Effector CD8-positive, alpha-beta T cell (primary cell): ENCODE data around the gene SLC35E3.

Experiments used
- DNase-seq: peaks from one replicate; lab custom pipeline; 2025; lab: John Stamatoyannopoulos, UW

The SLC35E3 gene

DNA sequence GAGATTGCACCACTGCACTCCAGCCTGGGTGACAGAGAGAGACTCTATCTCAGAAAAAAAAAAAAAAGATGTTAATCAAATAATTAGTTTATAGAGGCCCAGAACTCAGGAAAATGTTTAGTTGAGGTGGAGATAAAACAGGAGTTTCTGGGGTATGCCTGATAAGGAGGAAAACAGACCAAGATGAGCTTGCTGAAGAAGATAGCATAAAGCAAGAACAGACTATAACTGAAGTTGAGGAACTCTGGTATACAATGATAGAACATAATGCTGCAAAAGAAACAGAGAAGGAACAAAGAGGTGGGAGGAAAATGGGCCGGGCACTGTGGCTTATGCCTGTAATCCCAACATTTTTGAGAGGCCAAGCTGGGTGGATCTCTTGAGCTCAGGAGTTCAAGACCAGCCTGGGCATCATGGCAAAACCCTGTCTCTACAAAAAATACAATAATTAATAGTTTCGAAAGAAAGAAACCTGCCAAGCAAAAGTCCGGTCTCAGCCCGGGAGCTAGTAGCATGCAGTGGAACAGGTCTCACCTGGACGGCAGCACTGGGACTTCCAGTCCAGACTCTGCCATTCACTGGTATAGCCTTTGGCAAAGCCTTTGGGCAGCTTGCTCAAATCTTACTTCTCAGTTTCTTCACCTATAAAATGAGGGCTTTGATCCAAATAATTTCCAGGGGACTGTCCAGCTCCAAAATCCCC lies 25.4 kb downstream of the SLC35E3 start:
- no peak for DNase-seq

DNA sequence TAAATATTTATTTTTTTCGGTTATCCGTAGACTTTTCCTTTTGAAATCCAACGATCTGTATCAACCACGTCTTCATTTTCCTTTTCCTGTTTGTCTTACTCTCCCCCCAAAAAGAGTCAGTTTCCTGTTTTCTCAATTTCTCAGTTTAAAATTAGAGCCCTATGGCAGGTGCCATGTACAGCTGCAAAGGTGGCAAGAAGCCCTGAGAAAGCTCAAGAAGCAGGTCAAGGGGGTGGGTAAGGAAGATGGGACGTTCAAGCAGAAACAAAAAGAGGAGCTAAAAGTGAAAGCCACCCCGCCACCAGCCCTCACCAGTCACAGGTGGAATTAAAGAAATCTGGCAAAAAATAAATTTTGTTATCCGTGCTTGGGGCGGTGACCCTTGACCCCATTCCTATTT lies 26.7 kb downstream of the SLC35E3 start:
- no peak for DNase-seq

DNA sequence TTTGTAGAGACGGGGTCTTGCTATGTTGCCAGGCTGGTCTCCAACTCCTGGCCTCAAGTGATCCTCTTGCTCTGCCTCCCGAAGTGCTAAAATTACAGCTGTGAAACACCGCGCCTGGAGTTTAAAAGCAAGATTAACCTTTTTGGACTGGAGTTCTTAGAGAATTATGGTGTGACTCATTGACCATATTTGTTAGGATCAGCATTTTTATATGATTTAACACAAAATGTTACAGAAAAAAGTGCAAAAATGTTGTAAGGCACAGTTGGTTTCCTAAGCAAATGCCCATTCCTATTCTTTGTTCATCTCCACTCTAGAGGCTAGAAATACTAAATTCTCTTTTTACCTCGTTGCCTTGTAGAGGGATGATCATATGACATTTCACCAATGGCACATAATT lies 27.6 kb downstream of the SLC35E3 start:
- DNase-seq: no peak

DNA sequence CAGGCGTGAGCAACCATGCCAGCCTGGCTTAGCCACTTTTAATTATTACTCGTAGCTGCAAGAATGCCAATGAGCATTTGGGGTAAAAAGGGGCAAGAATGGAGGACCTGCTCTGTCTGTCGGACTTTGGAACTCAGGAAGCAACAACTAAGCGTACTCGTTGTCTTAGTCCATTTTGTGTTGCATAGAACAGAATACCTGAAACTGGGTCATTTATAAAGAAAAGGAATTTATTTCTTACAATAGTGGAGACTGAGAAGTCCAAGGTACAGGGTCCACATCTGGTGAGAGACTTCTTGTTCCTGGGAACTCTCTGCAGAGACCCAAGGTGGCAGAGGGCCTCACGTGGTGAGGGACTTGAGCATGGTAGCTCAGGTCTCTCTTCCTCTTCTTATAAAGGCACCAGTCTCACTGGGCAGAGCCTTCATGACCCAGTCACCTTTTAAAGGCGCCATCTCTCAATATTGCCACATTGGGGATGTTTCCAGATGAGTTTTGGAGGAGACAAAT lies 29.2 kb downstream of the SLC35E3 start:
- no peak for DNase-seq

DNA sequence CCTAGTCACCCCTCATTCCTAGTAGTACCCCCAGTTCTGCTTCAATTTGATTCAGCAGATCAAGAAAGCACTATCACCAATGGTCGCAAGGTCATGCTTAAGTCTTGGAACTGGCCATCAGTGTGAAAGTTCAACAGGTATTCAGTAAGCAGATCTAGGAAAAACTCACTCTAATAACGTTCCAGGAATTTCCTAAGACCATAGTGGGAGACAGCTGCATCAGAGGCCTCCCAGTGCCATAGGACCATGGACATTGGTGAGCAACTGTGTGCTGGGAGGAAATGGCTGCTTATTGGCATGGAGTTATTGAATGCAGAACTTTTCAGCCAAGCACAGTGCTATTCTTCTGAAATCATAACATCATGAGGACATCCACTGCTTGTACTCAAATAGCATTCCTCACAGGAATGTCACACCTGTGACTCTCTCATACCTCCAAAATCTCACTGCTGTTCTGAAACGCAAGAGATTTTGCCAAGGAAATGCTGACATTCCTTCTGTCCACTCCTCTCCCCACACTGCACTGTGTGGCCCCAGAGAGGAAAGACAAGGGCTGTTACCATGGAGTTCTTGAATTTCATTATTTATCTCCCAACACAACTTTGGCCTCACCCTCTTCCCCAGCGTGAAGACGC lies 31.1 kb downstream of the SLC35E3 start:
- no peak for DNase-seq

DNA sequence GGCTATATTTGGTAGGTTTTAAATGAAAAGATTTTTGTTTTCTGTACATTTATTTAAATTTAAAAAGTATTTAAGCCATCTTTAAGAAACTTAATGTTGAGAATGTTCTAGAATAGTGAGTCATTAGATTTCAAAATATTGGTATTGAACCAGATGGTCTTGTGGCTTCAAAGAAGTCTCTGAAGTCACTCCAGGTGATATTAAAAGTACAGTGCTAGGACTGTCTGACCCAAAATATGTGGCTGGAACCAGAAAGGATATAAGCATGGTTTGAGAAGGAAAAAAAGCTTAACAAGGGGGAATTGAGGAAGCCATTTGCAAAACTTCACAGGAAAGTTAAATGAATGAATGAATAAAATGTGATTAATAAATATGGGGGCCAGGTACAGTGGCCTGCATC lies 33.3 kb downstream of the SLC35E3 start:
- DNase-seq: no peak

DNA sequence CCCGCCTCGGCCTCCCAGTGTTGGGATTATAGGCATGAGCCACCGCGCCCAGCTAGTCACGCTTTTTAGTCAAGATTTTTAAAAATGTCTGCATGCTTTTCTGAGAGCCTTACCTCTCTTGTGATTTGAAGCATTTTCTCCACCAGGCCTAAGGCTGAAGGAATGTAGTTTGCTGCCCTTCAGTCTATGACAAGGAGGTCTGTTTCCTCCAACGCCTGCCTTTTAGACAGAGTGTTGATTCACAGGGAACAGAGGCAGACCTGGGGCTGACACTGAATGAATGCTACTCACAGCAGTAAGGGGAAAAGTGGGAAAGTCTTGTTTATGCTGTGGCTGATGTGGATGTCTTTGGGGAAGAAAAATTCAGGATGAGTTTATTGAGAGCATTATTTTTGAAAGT lies 34.8 kb downstream of the SLC35E3 start:
- DNase-seq: no peak

DNA sequence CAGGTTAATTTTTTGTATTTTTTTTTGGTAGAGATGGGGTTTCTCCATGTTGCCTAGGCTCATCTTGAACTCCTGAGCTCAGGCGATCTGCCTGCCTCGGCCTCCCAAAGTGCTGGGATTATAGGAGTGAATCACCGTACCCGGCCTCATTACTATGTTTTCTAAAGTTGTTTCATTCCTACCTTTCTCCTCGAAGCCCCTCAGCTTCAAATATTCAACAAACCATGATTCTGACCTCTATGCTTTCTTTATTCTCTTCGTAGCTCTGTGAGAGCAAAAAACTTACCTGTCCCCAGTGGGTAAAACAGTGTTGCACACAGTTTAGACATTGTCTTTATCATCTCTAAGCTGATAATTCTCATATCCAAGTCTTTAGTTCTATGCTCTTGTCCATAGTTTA lies 35.8 kb downstream of the SLC35E3 start:
- DNase-seq: no peak

DNA sequence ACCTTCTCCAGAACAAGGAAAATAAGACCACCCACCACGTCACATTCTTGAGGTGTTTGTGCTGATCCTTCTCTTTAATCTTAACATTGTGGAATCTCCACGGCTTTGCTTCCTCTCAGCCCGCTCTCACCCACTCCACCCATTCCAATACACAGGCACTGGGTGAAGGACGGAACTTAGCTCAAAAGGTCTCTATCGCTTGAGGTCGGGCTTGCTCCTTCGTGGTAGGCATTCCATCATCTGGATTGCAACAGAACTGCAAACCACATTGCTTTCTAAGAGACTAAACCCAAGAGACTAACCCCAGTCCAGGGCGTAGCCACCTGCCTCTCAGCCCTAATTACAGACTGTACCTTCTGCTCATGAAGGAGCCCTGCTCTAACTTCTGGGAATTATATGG lies 38.0 kb downstream of the SLC35E3 start:
- DNase-seq: no peak

DNA sequence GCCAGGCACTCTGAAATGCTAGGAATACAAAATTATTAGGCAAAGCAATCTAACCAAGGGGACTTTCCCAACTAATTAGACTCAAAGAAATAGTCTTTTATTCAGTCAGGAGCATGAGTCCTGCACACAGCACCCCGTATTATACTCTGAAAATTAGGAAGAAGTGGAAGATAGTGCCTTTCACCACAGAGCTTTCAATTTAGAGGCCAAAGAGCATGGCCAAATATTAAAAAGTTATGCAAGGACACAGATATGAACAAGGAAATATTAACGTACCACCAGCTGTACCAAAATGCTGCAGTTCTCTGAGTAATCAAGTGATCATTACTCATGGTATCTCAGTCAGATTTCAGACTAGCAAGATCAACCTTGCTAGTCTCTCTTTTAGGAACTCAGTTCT lies 39.4 kb downstream of the SLC35E3 start:
- DNase-seq: no peak

DNA sequence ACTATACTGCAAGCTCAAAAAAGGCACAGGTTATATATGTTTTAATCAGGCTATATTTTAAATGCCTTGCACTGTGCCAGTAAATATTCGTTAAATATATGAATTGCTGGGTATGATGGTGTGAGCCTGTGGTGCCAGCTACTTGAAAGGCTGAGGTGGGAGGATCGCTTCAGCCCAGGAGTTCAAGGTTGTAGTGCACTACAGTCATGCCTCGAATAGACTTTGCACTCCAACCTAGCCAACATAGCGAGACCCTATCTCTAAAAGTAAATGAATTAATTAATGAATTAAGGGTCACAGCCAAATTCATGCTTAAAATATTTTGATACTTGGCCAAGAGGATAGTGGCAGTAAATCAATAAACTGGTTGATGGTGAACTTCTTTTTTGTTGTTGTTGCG lies 39.8 kb downstream of the SLC35E3 start:
- DNase-seq: no peak

DNA sequence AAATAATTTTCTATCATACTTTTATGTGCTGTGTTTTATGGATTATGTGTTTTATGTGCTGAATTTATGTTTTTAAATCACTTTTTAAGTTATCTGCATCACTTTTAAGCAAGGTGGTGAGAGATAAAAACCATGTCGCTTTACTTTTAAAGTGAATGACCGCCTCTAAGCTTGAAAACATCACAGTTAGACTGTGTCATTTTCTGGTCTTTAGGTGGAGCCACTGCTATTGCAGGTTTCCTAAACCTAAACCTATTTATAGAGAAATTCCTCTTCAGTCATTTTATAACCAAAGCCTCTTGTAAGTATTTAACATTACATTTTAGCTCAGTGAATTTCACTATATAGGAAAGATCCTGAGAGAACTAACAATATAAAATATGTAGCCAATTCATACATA lies 41.0 kb downstream of the SLC35E3 start:
- no peak for DNase-seq

DNA sequence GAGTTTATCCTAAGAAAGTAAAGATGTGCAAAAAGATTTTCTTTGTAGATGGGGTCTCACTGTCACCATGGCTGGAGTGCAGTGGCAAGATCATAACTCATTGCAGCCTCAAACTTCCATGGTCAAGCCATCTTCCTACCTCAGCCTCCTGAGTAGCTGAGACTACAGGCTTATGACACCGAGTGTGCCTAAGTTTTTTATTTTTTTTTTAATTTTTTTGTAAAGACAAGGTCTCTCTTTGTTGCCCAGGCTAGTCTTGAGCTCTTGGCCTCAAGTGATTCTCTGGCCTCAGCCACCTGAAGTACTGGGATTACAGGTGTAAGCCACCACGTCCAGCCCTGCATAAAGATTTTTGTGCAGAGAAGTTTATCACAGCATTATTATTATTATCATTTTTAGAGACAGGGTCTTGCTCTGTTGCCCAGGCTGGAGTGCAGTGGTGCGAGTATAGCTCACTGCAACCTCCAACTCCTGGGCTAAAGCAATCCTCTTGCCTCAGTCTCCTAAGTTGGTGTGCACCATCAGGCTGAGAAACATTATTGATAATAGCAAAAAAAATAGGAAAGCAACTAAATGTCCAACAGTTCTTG lies 42.7 kb downstream of the SLC35E3 start:
- no peak for DNase-seq

DNA sequence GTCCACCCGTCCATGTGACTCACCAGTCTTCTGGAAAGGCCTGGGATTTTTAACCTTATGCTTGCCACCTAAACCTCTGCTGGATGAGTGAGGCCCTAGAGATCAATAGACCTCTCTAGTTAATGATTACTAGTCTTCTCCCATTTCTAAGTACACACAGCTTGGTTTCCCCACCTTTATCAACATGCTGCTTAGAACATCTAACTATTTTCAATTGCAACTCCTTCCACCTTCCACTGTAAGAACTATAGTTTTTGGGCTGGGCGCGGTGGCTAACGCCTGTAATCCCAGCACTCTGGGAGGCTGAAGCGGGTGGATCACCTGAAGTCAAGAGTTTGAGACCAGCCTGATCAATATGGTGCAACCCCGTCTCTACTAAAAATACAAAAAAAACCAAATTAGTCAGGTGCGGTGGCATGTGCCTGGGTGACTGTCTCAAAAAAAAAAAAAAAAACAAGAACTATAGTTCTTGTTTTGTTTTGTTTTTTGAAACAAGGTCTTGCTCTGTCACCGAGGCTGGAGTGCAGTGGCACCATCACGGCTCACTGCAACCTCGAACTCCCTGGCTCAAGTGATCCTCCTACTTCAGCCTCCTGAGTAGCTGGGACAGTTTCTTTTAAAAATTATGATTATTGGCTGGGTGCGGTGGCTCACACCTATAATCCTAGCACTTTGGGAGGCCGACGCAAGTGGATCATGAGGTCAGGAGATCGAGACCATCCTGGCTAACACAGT lies 43.3 kb downstream of the SLC35E3 start:
- DNase-seq: no peak

DNA sequence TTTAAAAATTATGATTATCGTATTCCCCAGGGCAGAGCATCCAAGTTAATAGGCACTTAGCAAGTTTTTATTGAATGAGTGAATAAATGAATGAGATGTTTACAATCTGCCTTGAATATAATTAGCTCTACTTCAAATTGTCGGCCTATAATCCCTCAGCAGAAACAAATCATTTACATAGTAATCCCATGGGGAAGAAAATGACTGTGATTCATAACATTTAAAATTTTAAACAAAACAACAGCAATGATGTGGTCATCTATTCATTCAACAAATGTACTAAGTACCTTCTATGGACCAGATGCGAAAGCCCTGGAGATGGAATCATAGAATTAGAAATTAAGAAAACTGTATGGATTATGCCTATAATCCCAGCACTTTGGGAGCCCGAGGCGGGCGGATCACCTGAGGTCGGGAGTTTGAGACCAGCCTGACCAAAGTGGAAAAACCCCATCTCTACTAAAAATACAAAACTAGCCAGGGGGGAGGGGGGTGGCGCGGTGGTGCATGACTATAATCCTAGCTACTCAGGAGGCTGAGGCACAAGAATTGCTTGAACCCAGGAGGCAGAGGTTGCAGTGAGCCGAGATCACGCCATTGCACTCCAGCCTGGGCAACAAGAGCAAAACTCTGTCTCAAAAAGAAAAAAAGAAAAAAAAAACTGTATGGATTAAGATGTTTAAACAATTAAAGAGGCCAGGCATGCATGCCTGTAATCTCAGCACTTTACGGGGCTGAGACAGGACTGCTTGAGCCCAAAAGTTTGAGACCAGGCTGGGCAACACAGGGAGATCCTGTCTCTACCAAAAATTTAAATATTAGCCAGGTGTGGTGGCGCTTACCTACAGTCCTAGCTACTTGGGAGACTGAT lies 44.3 kb downstream of the SLC35E3 start:
- no peak for DNase-seq

DNA sequence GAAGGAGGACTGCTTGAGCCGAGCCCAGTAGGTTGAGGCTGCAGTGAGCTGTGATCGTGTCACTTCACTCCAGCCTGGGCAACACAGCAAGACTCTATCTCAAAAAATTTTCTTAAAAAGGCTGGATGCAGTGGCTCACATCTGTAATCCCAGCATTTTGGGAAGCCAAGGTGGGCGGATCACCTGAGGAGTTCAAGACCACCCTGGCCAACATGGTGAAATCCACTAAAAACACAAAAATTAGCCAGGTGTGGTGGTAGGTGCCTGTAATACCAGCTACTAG lies 44.9 kb downstream of the SLC35E3 start:
- no peak for DNase-seq

DNA sequence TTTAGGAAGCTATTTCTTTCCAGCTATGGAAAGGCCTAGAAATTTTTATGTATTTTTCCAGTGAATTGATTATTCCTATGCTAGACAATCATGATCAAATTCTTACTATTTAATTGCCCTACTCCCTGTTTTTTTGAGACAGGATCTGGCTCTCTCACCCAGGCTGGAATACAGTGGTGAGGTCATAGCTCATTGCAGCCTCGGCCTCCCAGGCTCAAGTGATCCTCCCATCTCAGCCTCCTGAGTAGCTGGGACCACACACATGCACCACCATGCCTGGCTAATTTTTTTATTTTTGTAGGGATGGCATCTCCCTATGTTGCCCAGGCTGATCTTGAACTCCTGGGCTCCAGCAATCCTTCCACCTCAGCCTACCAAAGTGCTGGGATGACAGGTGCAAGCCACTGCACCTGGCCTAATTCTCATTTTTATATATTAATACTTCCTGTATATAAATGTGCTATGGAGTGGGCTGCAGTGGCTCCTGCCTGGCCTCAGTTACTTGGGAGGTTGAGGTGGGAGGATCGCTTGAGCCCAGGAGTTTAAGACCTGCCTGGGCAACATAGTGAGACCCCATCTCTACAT lies 46.0 kb downstream of the SLC35E3 start:
- no peak for DNase-seq

DNA sequence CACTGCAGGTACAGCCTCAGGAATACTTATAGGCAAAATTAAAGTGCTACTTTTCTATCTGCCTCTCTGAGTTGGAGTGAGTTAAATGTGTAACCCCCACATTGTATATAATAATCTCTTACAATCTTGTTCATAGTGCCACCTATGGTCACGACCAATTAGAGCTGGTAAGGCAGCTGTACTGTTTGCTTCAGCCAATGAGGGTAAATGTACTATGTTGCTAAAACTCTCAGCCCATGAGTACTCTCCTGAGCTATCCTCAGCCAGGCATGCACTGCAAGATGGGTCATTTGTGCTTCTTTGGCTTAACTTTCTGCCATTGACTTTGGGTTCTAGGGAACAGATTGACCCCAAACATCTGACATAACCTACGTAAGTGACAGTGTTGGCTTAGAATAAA lies 47.0 kb downstream of the SLC35E3 start:
- DNase-seq: no peak

DNA sequence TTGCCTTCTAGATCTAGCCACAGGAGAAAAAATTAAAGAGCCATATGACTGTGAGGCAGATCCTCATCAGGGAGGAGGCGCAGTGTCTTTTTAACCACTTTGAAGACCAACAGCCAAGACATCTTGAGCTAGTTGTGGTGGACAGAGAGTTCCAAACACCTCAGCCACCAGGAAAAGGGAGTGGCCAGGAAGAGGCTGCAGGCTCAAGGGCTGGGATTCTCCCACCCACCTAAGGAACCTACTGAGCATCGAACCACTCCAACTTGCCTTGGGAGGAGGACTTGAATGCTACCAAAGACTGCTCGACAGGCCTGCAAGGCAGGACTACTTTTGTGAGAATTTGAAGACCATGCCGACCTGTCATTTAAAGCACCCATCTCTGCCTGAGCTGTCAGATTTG lies 47.5 kb downstream of the SLC35E3 start:
- no peak for DNase-seq

DNA sequence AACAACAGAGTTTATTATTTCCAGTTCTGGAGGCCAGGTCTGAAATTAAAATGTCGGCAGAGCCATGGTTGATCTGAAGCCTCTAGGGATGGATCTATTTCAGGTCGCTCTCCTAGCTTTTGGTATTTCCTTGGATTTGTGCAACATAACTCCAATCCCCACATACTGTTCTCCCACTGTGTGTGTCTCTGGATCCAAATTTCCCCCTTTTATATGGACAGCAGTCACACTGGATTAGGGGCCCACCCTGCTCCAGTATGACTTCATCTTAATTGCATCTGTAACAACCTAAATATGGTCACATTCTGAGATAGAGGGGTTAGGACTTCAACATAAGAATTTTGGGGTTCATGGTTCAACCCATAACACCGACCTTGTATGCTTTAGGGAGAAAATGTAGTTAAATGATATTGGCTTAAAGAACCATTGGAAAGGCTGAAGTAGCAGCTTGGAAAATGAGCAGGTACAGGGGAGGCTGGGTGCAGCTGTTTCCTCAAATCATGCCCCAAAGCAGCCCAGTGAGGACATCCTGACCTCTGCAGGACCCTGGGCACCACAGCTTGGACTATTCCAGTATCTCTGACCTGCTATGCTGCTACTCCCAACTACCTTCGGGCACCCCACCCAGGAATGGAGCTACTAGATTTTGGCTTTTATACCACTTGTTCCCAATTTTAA lies 48.1 kb downstream of the SLC35E3 start:
- no peak for DNase-seq

DNA sequence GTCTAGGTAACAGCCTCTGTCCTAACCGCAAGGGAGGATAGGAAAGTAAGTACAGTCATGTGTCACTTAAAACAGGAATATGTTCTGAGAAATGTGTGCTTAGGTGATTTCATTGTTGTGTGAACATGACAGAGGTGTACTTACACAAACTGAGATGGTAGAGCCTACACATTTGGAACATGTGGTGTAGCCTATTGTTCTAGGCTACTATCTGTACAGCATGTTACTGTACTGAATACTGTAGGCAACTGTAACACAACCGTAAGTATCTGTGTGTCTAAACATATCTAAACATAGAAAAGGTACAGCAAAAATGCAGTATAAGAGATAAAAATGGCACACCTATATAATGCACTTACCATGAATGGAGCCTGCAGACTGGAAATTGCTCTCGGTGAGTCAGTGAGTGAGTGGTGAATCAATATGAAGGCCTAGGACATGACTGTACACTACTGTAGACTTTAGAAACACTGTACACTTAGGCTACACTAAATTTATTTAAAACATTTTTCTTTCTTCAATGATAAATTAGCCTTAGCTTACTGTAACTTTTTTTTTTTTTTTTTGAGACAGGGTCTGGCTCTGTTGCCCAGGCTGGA lies 48.8 kb downstream of the SLC35E3 start:
- DNase-seq: no peak
